ENCODE data around the gene MYL7. TPM values are rescaled to one million over a fixed set of nuclear protein-coding genes. Genes with fewer than 3 reads are reported as not detected.

Gene MYL7
- total and polyA plus RNA-seq, 9 of the 15 experiments (the other 6 are each of a cell fraction or from before 2014, with no cell fraction given): not detected

- TF ChIP-seq RBM34 (IDR thresholded peaks at IDR 0.05; ENCODE audit: borderline replicate concordance, insufficient read depth, low read length) (no peak), ZNF212 (CRISPR knock-in tag; IDR thresholded peaks at IDR 0.05) (no peak), HSF4 (CRISPR knock-in tag; IDR thresholded peaks at IDR 0.05; ENCODE audit: borderline replicate concordance) (no peak), NR2C2 (CRISPR knock-in tag; IDR thresholded peaks at IDR 0.05) (0 out of 2 replicates have a peak, but pooled peaks have one; percentile 56), NR2C2 (tag; IDR thresholded peaks at IDR 0.05) (no peak), PCBP1 (IDR thresholded peaks at IDR 0.05; ENCODE audit: low read depth, low read length, poor library complexity, severe bottlenecking) (peak; percentile 73), SUPT5H (IDR thresholded peaks at IDR 0.05) (0 out of 2 replicates have a peak, but pooled peaks have one; percentile 50), SMAD4 (CRISPR knock-in tag; conservative IDR thresholded peaks at IDR 0.05) (peak; percentile 55), ATF7 (IDR thresholded peaks at IDR 0.05) (no peak), HDAC8 (tag; IDR thresholded peaks at IDR 0.05) (peak; percentile 46; the same call in 1 of the 2 replicates), MTA2 (IDR thresholded peaks at IDR 0.05; ENCODE audit: low read depth) (no peak), FOXP4 (CRISPR knock-in tag; IDR thresholded peaks at IDR 0.05; ENCODE audit: borderline replicate concordance) (peak; percentile 69; the same call in 1 of the 2 replicates), HDAC2 (IDR thresholded peaks at IDR 0.05) (0 out of 2 replicates have a peak, but pooled peaks have one; percentile 14), ELK1 (CRISPR knock-in tag; IDR thresholded peaks at IDR 0.05) (0 out of 2 replicates have a peak, but pooled peaks have one; percentile 37), COPS2 (conservative IDR thresholded peaks at IDR 0.05) (no peak), PBX2 (CRISPR knock-in tag; IDR thresholded peaks at IDR 0.05; ENCODE audit: low read depth) (no peak), PBX2 (tag; conservative IDR thresholded peaks at IDR 0.05; ENCODE audit: low read depth) (no peak), PCBP2 (IDR thresholded peaks at IDR 0.05; ENCODE audit: low read depth, low read length, poor library complexity, severe bottlenecking) (no peak), RAD51 (IDR thresholded peaks at IDR 0.05; ENCODE audit: borderline replicate concordance, low read depth) (peak; percentile 57), POLR2A (conservative IDR thresholded peaks at IDR 0.05) (peak; percentile 67), MTA3 (IDR thresholded peaks at IDR 0.05; ENCODE audit: borderline replicate concordance) (0 out of 2 replicates have a peak, but pooled peaks have one; percentile 49), ZNF668 (CRISPR knock-in tag; IDR thresholded peaks at IDR 0.05) (no peak), ZNF175 (CRISPR knock-in tag; IDR thresholded peaks at IDR 0.05; ENCODE audit: low read depth) (no peak)
These were observed 5.1 kb upstream of the MYL7 start (continued) for GRCh38 chr7:44145969-44146911.
